Stimulated activated CD4-positive, alpha-beta T cell treated with anti-CD3 and anti-CD28 coated beads, Interleukin-12 subunit alpha, Interleukin-12 subunit beta, amount 100 ng/mL, for 24 hours (primary cell): ENCODE results near the gene SNX32.
A peak's percentile ranks its signal among the peaks of the same experiment; 100 is the strongest.

Source experiments
- DNase-seq, 2 experiments: peaks; one replicate each; pipeline ENCODE4 v3.0.0-alpha.2; 2020; ENCODE audit warnings: low read depth in 2 of 2

Gene SNX32

GRCh38 chr11:65867284-65868071, 33.7 kb downstream of the SNX32 start:
- no peak for DNase-seq

DNA sequence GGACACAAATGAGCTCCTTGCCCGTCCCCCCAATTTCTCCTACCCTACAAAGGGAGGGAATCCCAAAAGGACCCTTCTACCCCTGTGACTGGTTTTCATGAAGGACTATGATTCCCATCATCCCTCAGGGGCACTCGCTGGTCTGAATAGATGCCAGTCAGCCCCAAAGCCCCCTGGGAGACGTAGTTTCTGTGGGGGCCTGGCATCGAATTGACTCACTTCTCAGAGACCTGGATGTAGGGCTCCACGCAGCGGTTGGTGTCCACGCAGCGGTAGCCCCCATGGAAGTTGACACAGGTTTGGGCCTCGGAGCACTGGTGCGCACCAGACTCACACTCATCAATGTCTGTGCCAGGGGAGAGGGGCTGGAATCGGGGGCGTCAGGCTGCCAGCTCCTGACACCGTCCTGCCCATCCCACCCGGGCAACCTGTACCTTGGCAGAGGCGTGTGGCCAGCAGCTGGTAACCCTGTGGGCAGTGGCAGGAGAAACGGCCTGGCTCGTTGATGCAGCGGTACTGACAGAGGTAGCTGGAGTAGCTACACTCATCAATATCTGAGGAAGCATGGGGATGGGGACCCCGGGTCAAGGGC, 34.4 kb downstream of the SNX32 start:
- no peak for DNase-seq

DNA sequence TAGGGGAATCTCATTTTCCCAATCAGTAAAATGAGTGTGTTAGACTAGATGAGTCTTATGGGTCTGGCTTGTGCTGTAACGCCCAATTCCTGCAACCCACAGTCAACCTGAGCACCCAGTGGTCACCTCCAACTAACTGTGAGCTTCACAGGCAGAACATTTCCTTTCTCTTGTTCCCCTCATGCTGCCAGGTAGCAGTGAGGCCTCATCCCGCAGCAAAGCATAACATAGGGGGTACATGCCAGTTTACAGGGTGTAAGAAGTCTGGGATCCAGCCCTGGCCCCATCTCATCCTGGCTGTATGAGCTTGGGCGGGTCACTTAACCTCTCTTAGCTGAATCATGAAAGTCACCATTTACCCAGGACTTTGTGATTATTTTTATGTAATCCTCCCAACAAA, 35.1 kb downstream of the SNX32 start:
- DNase-seq = no peak

GRCh38 chr11:65869643-65870306, 36.0 kb downstream of the SNX32 start:
- no peak for DNase-seq

GRCh38 chr11:65870307-65870658, 36.5 kb downstream of the SNX32 start:
- DNase-seq = no peak

- no peak for DNase-seq
Measured at GRCh38 chr11:65870706-65871681, 37.2 kb downstream of the SNX32 start.

DNA sequence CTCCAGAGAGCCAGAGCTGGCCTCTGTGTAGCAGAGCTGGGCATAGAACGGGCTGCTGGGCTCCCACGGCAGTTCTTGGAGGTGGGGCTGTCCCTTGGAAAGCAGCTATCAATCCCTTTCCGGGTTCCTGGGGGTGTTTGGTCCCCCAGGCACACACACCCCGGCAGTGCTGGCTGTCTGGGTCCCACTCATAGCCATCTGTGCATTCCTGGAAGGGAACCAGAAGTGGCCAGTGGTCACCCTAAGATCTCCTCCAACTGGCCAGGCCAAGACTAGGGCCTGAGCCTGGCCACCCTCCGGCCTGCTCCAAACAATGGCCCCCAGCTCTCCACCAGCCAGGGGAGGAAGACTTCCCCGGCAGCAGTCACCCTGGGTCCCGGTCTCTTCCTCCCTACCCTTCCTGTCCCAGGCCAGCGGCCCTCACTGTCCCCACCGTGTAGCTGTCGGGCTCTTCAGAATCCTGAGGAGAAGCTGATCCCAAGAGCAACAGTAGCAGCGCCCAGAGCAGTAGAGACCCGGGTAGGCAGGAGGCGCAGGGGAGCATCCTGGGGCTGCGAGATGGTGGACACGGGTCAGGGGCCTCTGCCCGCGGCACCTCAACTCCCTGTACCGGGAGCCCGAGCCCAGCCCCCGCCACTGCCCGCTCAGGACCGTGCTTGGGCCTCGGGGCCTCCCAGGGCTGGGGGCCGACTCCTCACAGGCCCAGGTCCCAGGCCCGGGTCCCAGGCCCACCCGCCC, 38.2 kb downstream of the SNX32 start:
- no peak for DNase-seq

GRCh38 chr11:65872586-65873317, 39.0 kb downstream of the SNX32 start, which contains the start of gene EFEMP2:
TSS of gene EFEMP2 (minus strand) at chr11:65872800. CDS start at chr11:65872354, 446 bp downstream.
- DNase-seq = no peak

- DNase-seq = peak; percentile 92 to 94
Measured at GRCh38 chr11:65873318-65874156, 39.8 kb downstream of the SNX32 start.

DNA sequence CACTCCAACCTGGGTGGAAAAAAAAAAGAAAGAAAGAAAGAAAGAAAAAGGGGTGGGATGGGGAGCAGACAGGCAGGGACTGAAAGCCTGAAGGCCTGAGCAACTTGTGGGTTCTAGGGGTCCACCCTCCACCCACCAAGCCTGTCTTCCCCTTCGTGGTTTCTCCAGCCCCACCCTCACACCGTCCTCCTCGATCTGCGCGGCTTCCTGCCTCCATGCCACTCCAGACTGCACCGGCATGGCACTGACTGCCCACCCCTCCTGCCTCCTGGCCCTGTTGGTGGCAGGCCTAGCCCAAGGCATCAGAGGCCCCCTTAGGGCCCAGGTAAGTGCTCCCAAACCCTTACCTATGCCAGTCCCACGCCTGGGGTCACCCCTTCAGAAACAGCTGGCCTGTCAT, 45.9 kb downstream of the SNX32 start, which contains the start of gene CTSW:
Gene CTSW, plus strand, starts transcription at position 221 of the 400 bp plus-strand sequence. Its CDS starts 18 bp downstream, at position 239.
- no peak for DNase-seq

DNA sequence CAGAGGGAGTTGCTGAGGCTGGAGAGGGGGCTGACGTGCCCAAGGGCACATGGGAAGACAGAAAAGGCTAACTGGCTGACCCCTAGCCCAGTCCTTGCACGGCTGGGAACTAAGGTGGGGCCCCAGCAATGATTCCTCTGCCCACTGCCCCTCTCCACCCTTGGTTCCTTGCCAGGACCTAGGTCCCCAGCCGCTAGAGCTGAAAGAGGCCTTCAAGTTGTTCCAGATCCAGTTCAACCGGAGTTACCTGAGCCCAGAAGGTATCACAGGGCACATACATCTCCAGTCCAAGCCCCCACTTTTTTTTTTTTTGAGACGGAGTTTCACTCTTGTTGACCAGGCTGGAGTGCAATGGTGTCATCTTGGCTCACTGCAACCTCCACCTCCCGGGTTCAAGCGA, 46.3 kb downstream of the SNX32 start:
- no peak for DNase-seq

DNA sequence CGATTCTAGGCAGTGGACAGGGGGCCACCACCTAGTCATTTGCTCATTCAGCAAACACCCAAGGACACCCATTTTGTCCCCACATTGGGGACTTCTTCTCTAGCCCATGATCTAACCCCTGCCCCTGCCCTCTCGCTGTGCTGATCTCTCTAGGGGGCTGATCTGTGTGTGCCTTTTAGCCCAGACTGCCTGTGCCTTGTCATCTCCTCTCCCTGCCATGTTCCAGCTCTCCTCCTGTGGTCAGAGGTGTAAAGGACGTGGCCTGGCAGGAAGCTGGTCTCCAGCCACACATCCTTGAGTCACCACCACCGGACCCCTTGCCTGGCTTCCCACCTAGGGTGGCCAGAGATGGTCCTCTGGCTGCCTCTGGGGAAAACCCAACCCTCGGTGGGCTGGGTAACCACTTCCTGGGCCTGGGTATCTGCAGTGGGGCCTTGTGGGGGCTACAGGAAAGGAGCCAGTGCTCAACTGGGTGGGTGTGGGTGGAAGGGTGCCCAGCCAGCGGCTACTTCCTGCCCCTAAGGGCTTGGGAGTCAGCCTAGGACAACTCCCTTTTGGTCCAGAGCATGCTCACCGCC, 47.2 kb downstream of the SNX32 start:
- no peak for DNase-seq

DNA sequence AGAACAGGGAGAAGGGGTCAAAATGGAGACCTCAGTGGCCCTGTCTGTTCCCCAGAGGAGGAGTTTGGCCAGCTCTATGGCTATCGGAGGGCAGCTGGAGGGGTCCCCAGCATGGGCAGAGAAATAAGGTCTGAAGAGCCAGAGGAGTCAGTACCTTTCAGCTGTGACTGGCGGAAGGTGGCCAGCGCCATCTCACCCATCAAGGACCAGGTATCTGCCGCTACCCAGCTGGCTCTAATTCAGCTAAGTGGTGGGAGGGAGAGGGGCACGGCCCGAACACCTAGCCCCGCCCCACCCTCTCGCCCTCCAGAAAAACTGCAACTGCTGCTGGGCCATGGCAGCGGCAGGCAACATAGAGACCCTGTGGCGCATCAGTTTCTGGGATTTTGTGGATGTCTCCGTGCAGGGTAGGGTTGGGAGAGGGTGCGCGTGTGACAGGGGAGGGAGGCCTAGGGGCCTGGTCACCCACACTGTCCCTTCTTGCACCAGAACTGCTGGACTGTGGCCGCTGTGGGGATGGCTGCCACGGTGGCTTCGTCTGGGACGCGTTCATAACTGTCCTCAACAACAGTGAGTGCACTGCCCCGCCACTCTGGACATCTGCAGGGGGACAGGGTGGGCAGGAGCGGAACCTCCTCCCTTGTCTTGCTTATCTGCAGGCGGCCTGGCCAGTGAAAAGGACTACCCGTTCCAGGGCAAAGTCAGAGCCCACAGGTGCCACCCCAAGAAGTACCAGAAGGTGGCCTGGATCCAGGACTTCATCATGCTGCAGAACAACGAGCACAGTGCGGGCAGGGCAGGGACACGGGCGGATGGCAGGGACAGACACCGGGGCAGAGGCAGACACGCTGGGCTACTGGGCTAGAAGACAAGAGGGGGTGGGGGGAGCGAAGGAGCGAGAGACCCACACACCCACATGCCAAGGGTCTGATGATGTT, 48.6 kb downstream of the SNX32 start:
- no peak for DNase-seq

DNA sequence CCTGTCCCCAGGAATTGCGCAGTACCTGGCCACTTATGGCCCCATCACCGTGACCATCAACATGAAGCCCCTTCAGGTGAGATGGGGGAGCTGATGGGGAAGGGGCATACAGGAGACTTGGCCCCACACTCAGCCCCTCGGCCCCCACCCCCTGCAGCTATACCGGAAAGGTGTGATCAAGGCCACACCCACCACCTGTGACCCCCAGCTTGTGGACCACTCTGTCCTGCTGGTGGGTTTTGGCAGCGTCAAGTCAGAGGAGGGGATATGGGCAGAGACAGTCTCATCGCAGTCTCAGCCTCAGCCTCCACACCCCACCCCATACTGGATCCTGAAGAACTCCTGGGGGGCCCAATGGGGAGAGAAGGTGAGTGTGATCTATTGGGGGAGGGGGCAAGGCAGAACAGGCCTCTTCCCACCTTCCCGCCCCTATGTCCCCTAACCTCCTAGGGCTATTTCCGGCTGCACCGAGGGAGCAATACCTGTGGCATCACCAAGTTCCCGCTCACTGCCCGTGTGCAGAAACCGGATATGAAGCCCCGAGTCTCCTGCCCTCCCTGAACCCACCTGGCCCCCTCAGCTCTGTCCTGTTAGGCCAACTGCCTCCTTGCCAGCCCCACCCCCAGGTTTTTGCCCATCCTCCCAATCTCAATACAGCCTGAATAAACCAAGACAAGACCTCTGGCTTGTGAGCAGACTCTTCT, 49.4 kb downstream of the SNX32 start:
- DNase-seq = no peak

DNA sequence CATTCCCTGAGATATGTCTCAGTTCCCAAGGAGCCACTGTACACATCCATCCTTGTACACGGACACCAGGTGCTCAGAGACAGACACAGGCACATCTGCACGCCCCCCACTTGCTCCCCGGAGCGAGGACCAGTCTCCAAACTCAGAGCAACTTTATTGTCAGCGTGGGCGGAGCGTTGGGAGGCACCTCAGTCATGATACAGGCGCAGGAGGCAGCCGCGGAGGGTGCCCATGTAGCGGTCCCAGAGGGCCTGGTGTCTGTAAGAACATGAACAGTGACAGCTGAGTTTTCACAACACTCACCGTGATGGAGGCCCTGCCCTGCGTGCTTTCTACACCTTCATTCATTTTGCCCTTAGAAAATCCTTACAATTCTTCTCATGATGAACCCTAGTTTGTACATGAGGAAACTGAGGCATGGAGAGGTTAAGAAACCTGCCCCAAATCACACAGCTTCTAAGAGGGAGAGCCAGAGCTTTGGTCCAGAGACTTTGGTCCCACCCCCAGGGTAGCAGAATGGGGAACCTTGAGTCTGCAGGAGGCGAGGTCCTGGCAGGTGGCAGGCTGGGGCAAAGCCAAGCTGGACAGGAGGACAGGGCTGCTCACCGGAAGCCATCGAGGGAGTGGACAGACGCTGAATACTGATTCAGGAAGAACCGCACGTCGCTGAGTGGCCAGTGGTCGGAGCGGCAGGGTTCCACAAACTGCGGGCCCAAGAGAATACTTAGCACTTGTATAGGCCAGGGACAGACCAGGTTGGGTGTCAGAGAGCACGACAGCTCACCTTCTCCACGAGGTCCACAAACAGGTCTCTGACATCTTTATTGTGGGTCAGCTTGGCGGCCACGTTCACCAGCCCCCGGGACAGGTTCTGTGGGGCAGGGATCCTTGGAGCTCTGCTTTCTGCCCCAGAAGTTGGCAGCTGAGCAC, 50.3 kb downstream of the SNX32 start:
- no peak for DNase-seq

DNA sequence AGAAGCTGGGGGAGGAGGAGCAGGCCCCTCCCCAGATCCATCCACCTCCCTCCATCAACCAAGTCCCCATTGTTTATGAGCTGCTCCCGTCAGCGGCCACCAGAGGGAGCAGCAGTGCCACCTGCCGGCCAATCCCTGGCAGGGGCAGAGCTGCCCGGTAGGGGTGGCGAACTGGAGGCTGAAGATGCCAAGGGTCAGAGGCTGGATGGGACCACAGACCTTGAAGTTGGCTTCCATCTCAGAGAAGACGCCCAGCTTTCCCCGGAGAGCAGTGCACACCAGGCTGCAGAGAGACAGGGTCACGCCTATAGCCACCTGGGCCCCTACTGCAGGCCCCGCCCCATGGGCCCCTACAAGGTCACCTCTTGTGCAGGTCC, 50.9 kb downstream of the SNX32 start:
- peak in 1 of 2 experiments; percentile 74 for DNase-seq
